Heart left ventricle (tissue), 16 donors: Measurements from ENCODE around the gene STUB1. TPM values are rescaled to one million over a fixed set of nuclear protein-coding genes. Genes with fewer than 3 reads are reported as not detected.

Source experiments
- ATAC-seq, 4 donors: fragments of 200-7000 bp; cut with Tn5 transposase; one replicate each; pipeline ENCODE4 v1.9.1; 2020 to 2022; ENCODE audit warnings: moderate library complexity in 4 of 4, mild to moderate bottlenecking in 3 of 4, moderate number of reproducible peaks in 1 of 4
- DNase-seq, 5 donors: peaks; one replicate each; pipeline ENCODE4 v3.0.0-alpha.2; 2020
- H3K27ac ChIP-seq, 12 donors: fragments of 200-600 bp; sonication (generic) in 4 of 12; one replicate each; pipeline versions ENCODE4 v1.5.0 to v1.8.0; 2016 to 2022; ENCODE audit warnings: mild to moderate bottlenecking in 2 of 12
- H3K27me3 ChIP-seq, 9 donors: fragments of 200-600 bp; sonication (generic) in 2 of 9; one replicate each; pipeline versions ENCODE4 v1.5.1 to v1.8.0; 2016 to 2022; ENCODE audit warnings: mild to moderate bottlenecking in 3 of 9
- H3K36me3 ChIP-seq, 9 donors: fragments of 200-600 bp; sonication (generic) in 2 of 9; one replicate each; pipeline versions ENCODE4 v1.5.0 to v1.8.0; 2018 to 2022; ENCODE audit warnings: mild to moderate bottlenecking in 2 of 9
- H3K4me1 ChIP-seq, 12 donors: fragments of 200-600 bp; sonication (generic) in 4 of 12; one replicate each; pipeline versions ENCODE4 v1.5.0 to v1.8.0; 2016 to 2022; ENCODE audit warnings: mild to moderate bottlenecking in 3 of 12
- H3K4me3 ChIP-seq, 12 donors: fragments of 200-600 bp; sonication (generic) in 4 of 12; one replicate each; pipeline versions ENCODE4 v1.5.0 to v1.8.0; 2017 to 2022; ENCODE audit warnings: mild to moderate bottlenecking in 9 of 12, moderate library complexity in 4 of 12
- H3K9me3 ChIP-seq, 12 donors: fragments of 200-600 bp; sonication (generic) in 4 of 12; one replicate each; pipeline versions ENCODE4 v1.5.0 to v1.8.0; 2016 to 2022; ENCODE audit warnings: mild to moderate bottlenecking in 1 of 12
- POLR2A ChIP-seq, 2 donors: fragments of 450-650 bp; IDR thresholded peaks; one replicate each; pipeline ENCODE4 v1.6.1; 2017; ENCODE audit warnings: antibody characterized with exemption in 2 of 2, mild to moderate bottlenecking in 2 of 2, moderate library complexity in 2 of 2
- WGBS, 4 donors: extraction: QIAGEN DNeasy Blood & Tissue Kit in 2 of 4; methylation state at CpG; one replicate each; pipeline versions ENCODE4 v1.1.5 to v1.1.7; 2013 to 2018; 5-methylcytosine and 5-hydroxymethylcytosine counted together
- intact Hi-C, 10 donors: fragments of 100-400 bp; cut with DNase I; formaldehyde crosslinking; loops; one replicate each; pipeline versions ENCODE4 v1.11.1 to v1.14.2; 2022
- polyA plus RNA-seq, 2 donors: library from polyadenylated mRNA; stranded (reverse); fragments of 200-250 nt; gene quantifications; one replicate each; pipeline ENCODE4 v1.2.3, GENCODE V29; 2013
- total RNA-seq, 9 donors: library from RNA; depleted of rRNA in 2 of 9; stranded (reverse); fragments of >200 nt in 2 of 9; fragmentation: NEBNext Ultra II Directional in 3 of 9; extraction: Animal tissue kit (Norgen Biotek cat#: 25700) in 3 of 9; gene quantifications; one replicate each; pipeline versions ENCODE4 v1.1.0 to v1.2.4, GENCODE V29; 2016 to 2023
- TF ChIP-seq, protein P1 (sequence below), 12 donors: fragments of 200-600 bp; sonication (generic) in 4 of 12; IDR thresholded peaks; one replicate each; pipeline versions ENCODE4 v1.5.0 to v1.8.0; 2018 to 2022; ENCODE audit warnings: antibody characterized with exemption in 12 of 12, mild to moderate bottlenecking in 5 of 12
- donor health status: ischemic (EF 13 %, LVEDD 7.1; RV severe dilation, severe dysfunction).
- donor health status: healthy with polysubstance abuse.
- donor health status: DM: no; HTN: yes; CAD: no.
- donor health status: DM: no; HTN: no; CAD: no.
- donor health status: ischemic (EF 25% LVEDD 6.9; RV normal size, moderate dysfunction).
- donor health status: ischemic (EF 25% LVEDD 5.7; RV mildly dilated, moderate dysfunction).
- donor health status: healthy.
- donor health status: DM: yes; HTN: yes; CAD: no.
- donor health status: ischemic (EF 35%, LVEDD 5.7; RV mildly dilated, moderate dysfunction).
- donor health status: nonischemic (EF 11% LVEDD 7.7; RV severe dilation, severe dysfunction).
- donor health status: DM: yes; HTN: yes; CAD: no.
- donor health status: PGD.
- donor health status: ischemic (EF 29% LVEDD 5.4; RV normal size, mild dysfunction).
- donor health status: nonischemic (EF 23%, LVEDD 6.1; RV moderate dilation, normal function).

The STUB1 gene
- total and polyA plus RNA-seq, 11 donors = 93.7 to 198 (median 116) TPM

- DNase-seq = no peak
- no peak overlapping the region for H3K27ac ChIP-seq
- H3K36me3 ChIP-seq = no peaks in the 10 kb centered on the region
- H3K9me3 ChIP-seq = no peaks in the 10 kb centered on the region
- peaks cover 38 to 98% (median 75%) of the 10 kb centered on the region in 9 donors for H3K27me3 ChIP-seq
- 5 to 6% (median 6%) methylated on average over 51 to 76 of the region's 76 CpGs for WGBS, 4 donors
- H3K4me1 ChIP-seq = peaks cover 0 to 23% (median 2%) of the 10 kb centered on the region in 12 donors
- ATAC-seq = peak in 3 of 4 donors; percentile 55 to 78 (median 59)
- intact Hi-C loops = no loop called here
- TF ChIP-seq, protein P1, sequence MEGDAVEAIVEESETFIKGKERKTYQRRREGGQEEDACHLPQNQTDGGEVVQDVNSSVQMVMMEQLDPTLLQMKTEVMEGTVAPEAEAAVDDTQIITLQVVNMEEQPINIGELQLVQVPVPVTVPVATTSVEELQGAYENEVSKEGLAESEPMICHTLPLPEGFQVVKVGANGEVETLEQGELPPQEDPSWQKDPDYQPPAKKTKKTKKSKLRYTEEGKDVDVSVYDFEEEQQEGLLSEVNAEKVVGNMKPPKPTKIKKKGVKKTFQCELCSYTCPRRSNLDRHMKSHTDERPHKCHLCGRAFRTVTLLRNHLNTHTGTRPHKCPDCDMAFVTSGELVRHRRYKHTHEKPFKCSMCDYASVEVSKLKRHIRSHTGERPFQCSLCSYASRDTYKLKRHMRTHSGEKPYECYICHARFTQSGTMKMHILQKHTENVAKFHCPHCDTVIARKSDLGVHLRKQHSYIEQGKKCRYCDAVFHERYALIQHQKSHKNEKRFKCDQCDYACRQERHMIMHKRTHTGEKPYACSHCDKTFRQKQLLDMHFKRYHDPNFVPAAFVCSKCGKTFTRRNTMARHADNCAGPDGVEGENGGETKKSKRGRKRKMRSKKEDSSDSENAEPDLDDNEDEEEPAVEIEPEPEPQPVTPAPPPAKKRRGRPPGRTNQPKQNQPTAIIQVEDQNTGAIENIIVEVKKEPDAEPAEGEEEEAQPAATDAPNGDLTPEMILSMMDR (IDR thresholded peaks at IDR 0.05) = no peak
- TF ChIP-seq POLR2A (IDR thresholded peaks at IDR 0.05) = no peak
- peak overlapping the region in 1 of 12 donors; percentile 23 for H3K4me3 ChIP-seq
These were observed 20.7 kb downstream of the STUB1 start for GRCh38 chr16:700684-701584.

- 82 to 85% (median 83%) methylated on average over 19 of the region's 19 CpGs for WGBS, 4 donors
- Histone ChIP-seq H3K4me1 (peaks cover 0 to 33% (median 4%) of the 10 kb centered on the region in 12 donors), H3K36me3 (no peaks in the 10 kb centered on the region), H3K27ac (no peak overlapping the region), H3K27me3 (peaks cover 37 to 97% (median 79%) of the 10 kb centered on the region in 9 donors), H3K9me3 (no peaks in the 10 kb centered on the region), H3K4me3 (no peak overlapping the region)
- TF ChIP-seq, protein P1 (IDR thresholded peaks at IDR 0.05) = no peak
- TF ChIP-seq POLR2A (IDR thresholded peaks at IDR 0.05) = no peak
- intact Hi-C loops = no loop called here
- ATAC-seq = no peak
- no peak for DNase-seq
These were observed 22.1 kb downstream of the STUB1 start for GRCh38 chr16:702341-702740.

DNA sequence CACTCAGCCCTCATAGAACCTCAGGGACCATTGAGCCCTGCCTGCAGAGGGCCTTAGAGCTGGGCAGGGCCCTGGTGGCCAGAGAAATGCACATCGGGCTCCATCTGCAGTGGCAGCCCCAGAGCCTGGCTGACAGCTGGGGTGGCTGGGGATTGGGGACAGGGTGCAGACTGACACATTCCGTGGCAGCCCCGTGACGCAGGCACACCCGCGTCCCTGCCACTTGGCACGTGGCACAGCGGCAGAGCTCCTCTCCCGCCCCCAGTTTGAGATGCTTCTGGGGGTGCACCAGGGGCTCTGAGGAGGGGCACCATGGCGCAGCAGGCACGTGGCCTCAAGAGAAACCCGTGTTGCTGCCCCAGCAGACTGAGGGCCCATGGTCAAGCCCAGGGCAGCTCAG lies 23.2 kb downstream of the STUB1 start:
- Histone ChIP-seq H3K4me3 (no peak overlapping the region), H3K27me3 (peaks cover 37 to 94% (median 84%) of the 10 kb centered on the region in 9 donors), H3K9me3 (no peaks in the 10 kb centered on the region), H3K4me1 (peaks cover 0 to 33% (median 4%) of the 10 kb centered on the region in 12 donors), H3K27ac (no peak overlapping the region), H3K36me3 (no peaks in the 10 kb centered on the region)
- DNase-seq = no peak
- intact Hi-C loops = no loop called here
- no peak for ATAC-seq
- TF ChIP-seq, protein P1 (IDR thresholded peaks at IDR 0.05) = no peak
- TF ChIP-seq POLR2A (IDR thresholded peaks at IDR 0.05) = no peak
- 82 to 90% (median 87%) methylated on average over 10 to 12 of the region's 12 CpGs for WGBS, 4 donors

DNA sequence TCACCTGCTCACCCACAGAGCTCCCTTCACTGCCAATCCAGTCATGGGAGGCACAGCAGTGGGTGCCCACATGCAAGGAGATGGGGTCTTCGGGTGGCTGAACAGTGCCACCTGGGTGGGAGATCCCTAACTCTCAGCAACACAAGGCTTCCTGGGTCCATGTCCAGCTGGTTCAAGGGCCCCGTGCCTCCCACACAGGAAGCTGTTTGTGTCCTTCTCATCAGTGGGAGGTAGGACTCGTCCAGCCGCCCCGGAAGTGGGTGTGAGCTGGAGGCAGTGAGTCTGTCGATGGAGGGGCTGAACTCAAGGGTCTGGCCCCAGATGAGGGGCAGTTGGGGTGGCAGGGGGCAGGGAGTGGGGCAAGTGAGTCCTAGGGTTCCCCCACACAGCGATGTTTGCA lies 23.8 kb downstream of the STUB1 start:
- no peak overlapping the region for H3K27ac ChIP-seq
- H3K4me3 ChIP-seq = no peak overlapping the region
- WGBS, 4 donors = 44 to 69% (median 61%) methylated on average over 5 to 7 of the region's 7 CpGs
- no peaks in the 10 kb centered on the region for H3K9me3 ChIP-seq
- no peak for ATAC-seq
- TF ChIP-seq, protein P1 (IDR thresholded peaks at IDR 0.05) = no peak
- TF ChIP-seq POLR2A (IDR thresholded peaks at IDR 0.05) = no peak
- no peaks in the 10 kb centered on the region for H3K36me3 ChIP-seq
- H3K4me1 ChIP-seq = peaks cover 0 to 33% (median 4%) of the 10 kb centered on the region in 12 donors
- intact Hi-C loops = no loop called here
- H3K27me3 ChIP-seq = peaks cover 37 to 94% (median 89%) of the 10 kb centered on the region in 9 donors
- DNase-seq = no peak
